GOT3 (cell line): ENCODE results near the gene C1QTNF8.

Experiments used
- DNase-seq: peaks from one replicate; lab custom pipeline; 2025; ENCODE audit warnings: mixed read lengths; lab: John Stamatoyannopoulos, UW

Gene C1QTNF8

DNA sequence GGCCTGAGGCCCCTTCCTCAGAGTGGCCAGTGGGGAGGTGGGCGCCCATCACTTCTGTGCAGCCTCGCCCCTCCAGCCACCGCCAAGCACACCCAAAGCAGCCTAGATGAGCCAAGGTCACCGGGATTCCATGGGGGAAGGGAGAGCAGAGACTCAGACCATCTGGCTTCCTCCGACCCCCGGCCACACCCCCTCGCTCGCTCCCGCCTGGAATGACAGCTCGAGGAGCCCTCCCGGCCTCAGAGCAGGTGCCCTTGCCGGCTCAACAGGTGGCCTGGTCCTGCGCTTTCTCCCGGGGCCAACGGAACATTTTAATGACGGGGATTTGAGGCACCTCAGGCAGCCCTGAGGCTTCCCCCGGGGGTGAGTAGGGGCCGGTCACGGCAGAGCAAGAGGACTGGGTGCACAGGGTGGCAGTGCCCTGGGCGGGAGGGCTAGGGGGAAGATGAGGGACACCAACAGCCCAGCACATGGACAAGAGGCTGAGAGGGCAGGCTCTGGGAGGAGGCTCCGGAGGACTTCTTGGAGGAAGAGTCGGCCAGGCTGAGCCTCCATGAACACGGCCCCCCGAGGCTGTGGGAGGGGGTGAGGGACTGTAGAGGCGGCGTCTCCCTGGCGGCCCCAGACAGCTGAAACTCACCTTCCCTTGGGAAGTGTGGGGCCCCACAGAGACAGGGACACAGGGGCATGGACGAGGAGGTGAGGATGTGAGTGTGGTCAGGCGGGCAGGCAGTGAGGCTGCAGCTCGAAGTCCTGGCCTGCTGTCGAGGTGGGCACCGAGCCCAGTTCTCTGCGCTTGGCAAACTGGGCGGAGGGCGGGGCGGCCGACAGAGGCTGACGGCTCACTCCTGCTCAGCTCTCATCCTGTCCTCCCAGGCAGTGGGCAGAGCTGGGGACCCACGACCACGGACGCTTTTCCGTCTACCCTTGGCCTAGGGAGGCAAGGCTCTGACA, 12.5 kb upstream of the C1QTNF8 start:
- no peak for DNase-seq

DNA sequence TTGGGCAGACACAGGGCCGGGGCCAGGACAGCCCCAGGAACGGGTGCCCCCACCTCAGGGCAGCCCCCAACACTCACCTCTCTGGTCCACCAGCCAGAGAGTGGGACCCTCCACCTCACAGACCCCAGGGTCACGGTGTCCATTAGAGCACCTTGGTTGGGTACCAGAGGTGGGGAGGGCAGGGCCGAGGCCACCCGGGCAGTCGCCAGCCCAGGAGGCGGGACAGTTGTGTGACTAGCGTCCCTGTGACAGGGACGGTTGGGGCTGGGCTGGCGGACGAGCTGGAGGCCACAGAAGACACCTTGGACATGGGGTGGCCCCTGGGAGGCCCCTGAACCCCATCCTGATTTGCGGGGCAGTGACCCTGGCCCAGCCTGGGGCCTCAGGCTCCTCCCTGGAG, 11.7 kb upstream of the C1QTNF8 start:
- DNase-seq, result no peak

DNA sequence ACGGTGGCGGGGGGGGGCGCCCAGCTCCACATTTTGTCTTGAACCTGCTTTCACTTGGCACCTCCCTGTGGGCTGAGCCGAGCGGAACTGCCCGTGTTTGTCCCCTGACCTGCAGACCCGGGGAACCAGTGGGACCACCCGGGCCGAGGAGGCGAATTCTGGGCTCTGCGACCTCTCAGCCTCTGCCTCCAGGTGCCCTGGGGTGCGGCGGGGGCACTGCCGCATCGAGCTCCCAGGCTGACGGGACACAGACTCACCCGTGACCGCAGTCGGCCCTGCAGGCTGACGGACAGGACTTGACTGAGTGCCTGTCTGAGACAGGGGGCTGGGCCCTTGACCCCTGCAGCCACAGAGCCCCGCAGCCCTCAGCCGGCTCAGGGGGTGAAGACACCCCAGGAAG, 11.1 kb upstream of the C1QTNF8 start:
- DNase-seq, result no peak

DNA sequence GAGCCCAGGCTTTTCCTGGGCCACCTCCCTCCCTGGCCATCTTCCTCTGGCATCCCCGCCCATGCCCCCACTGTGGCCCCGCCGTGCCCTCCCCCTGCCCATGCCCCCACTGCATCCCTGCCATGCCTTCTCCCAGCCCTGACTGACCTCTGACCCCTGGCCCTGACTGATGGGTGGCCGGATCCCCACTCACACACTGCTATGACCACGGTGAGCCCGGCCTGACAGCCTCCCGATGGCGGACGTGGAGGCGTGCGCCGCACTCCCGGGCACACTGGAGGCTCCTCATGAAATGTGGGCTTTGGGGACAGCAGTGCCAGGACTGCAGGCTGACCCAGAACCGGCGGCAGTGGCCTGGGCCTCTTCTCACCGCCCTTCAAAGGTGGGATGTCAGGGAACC, 10.6 kb upstream of the C1QTNF8 start:
- DNase-seq, result no peak

DNA sequence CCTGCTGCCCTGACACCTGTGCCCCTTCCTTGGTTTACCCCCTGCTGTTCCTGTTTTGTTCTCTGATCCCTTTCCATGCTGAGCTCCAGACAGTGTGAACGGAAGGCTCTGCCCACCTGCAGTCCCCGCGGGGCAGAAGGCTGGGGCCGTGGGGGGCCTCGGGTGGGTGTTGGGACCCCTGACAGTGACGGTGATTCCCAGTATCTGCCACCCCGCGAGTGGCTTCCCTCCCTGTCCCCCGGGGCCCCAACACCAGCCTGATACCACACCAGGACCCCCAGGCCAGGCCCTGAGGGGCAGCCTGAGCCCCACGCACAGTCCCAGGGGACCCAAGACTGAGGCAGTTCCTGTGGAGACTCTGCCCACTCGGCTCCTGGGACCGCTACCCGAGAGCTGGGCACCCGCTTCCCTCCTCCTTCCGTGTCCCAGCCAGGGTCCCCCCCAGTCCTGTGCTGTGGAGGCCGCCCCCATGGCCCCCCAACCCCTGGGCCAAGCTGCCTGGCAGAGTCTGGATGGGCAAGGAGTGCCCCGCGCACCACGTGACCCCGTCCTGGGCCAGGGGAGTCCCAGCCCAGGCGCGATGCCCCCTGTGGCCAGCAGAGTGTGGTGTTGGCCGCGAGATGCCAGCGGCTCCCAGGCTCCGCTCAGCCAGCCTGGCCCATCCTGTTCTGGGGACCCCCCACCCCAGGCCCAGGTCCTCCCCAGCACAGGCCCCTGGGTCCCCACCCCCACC, 10.0 kb upstream of the C1QTNF8 start:
- no peak for DNase-seq

- DNase-seq, result no peak
Measured at GRCh38 chr16:1103636-1103980, 7.6 kb upstream of the C1QTNF8 start.

DNA sequence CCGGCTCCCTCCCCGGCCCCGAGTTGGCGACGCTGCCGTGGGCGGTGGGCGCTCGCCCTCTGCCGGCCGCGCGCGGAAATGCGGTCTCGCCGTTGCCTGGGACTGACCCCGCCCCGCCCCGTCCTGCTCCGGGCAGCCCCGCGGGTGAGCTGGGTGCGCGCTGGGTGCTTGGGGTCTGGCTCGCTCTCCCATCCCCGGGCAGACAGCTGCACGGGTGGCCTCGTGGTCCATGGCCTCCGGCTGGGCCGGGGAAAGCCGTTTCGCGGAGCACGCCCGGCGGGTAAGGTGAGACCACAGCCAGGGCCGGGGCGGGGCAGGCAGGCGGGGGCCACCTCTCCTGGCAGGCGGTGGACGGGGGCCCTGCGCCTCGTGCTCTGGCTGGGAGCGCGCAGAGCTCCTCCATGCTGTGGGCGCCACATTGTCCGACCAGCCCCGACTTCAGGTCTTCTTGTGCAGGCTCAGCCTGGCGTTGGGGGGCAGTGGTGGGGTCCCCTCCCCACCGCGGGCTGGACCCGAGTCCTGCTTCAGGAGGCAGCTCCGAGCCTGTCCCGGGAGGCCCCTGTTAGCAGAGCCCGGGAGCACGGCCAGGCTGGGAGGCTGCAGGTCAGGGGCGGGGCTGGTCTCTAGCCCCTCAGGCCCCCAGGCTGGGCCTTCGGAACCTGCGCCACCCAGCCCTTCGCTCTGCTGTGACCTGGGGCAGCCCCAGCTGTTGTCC, 7.0 kb upstream of the C1QTNF8 start:
- DNase-seq, result peak; percentile 22

DNA sequence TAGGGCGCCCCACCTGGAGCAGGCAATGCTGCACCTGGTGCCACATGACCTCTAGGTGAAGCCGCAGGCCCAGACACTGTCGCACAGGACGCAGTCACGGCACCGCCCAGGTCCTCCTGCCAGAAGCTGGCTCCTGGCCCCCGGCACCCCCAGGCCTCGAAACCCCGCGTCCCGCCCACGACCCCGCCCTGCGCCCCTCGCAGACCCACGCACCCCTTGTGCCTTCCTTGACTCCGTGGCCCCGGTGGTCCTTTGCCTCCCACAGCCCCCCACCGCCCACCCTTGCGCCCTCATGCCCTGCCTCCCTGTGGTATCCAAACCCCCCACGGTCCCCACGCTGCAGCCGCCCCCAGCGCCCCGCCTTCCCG, 6.3 kb upstream of the C1QTNF8 start:
- DNase-seq, result no peak

DNA sequence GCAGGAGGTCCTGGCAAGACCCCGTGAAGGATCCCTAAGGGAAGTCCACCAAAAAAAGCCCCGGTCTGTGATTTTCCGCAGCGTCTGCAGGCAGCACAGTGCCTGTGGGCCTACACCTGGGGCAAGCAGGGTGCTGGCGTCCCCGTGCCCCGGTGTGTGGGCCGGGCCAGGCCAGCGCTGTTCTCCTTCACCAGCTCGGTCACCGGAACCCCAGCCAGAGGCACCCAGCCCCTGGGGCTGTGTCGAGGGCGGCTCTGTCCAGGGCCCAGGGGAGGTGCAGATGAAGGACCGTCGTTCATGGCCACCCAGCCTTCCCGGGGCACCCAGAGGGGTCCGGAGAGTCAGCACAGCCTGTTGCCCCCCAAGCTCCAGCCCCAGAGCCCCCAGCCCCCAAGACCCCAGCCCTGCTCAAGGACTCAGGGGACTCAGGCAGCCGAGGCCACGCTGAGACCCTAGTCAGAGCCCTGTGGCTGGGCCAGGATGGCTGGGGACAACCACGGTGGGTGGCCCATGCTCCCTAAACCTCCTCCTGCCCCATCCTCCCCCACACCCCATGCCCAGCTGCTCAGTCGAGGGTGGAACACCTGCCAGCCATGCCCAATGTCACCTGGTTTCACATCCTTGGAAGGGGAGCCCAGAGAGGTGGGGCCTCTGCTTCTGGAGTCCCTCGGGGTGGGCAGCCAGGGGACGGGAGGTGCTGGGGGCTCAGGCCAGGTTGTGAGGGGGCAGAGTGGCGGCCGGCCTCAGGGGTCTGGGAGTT, 5.7 kb upstream of the C1QTNF8 start:
- DNase-seq, result no peak

- no peak for DNase-seq
Measured at GRCh38 chr16:1101133-1101532, 5.1 kb upstream of the C1QTNF8 start.

DNA sequence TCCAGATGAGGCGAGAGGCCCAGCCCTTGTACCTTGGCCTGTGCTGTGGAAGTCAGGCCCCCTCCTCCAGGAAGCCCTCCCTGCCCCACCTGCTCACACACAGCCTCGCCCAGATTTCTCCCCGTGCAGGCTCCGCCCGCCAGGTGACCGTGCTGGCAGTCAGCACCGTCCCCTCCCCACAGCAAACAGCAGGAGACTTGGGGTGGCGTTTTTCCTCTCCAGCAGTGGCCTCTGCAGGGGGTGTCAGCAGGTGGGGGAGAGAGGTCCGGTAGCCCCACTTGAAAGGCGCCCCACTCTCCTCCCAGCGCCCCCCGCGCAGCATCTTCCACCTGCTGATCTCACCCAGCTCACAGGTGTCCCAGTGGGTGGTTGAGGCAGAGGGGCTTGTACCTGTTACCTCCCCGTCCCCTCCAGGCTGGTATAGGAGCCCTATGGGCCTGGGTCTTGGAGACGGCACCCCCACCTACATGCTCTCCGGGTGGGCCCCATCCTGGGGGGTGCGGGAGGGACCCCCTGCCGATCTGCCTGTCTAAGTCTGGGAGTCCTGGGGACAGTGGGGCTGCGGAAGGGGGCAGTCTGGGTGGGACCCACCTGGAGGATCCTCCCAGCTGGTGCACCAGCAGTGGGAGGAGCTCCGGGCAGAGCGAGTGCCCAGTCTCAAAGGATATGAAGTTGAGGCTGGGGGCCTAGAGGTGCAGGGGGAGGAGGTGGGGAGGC, 4.2 kb upstream of the C1QTNF8 start:
- no peak for DNase-seq

GRCh38 chr16:1099189-1100083, 3.4 kb upstream of the C1QTNF8 start:
- DNase-seq, result no peak

DNA sequence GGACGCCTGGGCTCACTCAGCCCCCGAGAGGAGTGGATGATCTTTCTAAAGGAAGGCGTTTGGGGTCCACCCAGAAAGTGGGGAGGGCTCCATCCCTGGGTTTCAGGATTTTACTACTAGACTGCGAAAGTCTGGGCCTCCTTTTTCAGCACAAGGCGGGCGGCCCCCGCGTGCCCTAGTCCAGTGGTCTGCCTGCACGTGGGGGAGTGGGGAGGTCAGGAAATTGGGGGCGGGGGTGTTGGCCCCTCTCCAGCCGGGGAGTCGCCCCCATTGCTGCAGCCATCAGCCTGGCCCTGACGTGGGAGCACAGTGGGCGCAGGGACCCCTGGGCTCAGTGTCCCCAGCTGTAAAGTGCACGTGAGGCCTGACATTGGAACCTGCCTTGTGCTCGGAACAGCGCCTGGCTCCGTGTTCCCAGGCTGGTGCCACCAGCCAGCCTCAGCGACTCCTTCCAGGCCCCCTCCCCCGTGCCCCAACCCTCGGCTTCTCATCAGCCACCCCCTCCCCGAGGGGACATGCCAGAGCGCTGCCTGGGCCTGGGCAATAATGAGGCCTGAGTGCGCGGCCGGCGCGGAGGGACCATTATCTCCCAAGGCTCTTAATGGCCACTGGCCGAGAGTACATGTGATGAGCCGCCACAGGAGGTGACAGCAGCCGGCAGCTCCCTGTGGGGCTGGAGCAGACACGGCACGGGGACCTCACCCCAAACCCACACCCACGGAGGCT, 2.4 kb upstream of the C1QTNF8 start:
- DNase-seq, result no peak

- DNase-seq, result no peak
Measured at GRCh38 chr16:1097800-1098199, 1.8 kb upstream of the C1QTNF8 start.

DNA sequence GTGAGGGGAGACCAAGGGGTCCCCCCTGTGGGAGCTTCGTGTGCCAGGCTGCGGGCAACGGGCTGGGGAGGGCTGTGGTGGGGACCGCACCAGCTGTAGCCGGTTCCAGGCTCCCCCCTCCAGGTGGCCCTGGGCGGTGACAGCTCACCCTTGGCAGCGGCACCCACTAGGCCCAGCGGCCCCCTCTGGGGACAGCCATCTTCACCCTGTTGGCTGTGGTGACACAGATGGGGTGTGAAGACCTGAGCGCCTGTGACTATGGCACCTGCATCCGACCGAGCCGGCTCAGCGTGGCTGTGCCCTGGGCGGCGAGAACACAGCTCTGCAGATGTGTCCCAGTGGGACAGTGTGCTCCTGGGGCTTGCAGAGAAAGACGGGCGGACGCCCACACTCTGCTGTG, 1.1 kb upstream of the C1QTNF8 start:
- no peak for DNase-seq

GRCh38 chr16:1095450-1096168, 435 bp downstream of the C1QTNF8 start:
- DNase-seq, result no peak

DNA sequence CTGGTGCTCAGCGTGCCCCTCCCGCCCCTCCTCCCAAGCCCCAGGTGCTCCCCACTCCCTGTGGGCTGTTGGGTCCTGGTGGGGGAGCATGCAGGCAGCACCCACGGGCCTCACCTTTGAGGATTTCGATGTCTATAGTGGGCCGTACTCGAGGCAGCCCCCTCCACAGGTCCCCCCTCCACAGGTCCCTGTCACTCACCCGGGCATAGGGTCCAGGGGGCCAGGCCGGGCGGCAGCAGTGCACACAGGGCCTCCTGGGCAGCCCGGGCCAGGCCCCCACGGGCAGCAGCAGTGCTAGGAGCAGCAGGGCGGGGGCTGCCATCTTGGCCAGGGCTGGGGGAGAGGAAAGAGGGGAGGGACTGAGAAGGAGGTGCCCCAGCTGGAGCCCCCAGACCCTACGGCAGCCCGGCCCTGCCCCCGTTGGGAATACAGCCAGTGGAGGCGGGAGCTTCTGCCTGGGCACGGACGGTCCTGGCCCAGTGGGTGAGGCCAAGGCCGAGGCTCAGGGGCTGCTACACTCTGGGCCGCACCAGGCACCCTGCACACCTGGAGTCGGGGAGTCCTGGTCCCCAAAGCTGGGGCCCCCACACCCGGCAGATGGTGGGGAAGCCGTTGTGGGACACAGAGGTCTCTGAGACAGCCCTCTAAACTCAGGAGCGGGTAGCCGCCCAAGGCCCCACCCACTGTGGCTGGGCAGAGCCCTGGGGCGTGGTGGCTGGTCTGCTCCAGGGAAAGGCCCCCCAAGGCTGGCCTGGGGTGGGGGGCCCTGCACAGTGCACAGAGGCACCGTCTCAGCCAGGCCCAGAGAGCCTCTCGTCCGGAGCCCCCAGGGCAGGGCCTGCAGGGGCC, 1.2 kb downstream of the C1QTNF8 start:
- no peak for DNase-seq

- DNase-seq, result no peak
Measured at GRCh38 chr16:1094124-1094479, 1.9 kb downstream of the C1QTNF8 start.
